Measurements from ENCODE around the gene BLOC1S5. TPM values are rescaled to one million over a fixed set of nuclear protein-coding genes. Genes with fewer than 3 reads are reported as not detected.

Gene BLOC1S5
- total and polyA plus RNA-seq, 2 of the 13 experiments (the other 11 are each of a cell fraction or from before 2014, with no cell fraction given), result 10.5 to 41.5 TPM

DNA sequence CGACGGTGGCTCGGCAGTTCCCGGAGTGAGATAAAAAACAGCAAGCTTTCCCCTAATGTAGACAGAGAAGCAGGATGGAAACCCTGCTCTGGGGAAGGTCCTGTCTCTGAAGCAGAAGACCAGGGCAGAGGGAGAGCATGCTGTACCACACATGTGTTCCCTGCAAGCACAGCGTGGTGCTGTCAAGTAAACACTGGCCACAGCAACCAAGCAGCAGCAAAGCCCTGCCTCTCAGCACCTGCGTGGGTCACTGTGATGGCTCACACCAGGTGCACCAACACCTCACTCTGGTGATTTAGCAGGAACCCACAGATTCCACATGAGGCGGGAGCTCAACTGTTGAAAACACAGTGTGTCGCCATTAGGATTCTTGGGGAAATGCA is 88.4 kb downstream of the BLOC1S5 start (continued):
- TF ChIP-seq, protein P1, sequence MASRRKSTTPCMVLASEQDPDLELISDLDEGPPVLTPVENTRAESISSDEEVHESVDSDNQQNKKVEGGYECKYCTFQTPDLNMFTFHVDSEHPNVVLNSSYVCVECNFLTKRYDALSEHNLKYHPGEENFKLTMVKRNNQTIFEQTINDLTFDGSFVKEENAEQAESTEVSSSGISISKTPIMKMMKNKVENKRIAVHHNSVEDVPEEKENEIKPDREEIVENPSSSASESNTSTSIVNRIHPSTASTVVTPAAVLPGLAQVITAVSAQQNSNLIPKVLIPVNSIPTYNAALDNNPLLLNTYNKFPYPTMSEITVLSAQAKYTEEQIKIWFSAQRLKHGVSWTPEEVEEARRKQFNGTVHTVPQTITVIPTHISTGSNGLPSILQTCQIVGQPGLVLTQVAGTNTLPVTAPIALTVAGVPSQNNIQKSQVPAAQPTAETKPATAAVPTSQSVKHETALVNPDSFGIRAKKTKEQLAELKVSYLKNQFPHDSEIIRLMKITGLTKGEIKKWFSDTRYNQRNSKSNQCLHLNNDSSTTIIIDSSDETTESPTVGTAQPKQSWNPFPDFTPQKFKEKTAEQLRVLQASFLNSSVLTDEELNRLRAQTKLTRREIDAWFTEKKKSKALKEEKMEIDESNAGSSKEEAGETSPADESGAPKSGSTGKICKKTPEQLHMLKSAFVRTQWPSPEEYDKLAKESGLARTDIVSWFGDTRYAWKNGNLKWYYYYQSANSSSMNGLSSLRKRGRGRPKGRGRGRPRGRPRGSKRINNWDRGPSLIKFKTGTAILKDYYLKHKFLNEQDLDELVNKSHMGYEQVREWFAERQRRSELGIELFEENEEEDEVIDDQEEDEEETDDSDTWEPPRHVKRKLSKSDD (CRISPR knock-in tag; IDR thresholded peaks at IDR 0.05; ENCODE audit: low read depth), result no peak; the same call in 1 of the 2 replicates
- TF ChIP-seq NBN (conservative IDR thresholded peaks at IDR 0.05) (no peak), ZNF225 (CRISPR knock-in tag; IDR thresholded peaks at IDR 0.05) (no peak; the same call in 1 of the 2 replicates), ZNF556 (CRISPR knock-in tag; IDR thresholded peaks at IDR 0.05; ENCODE audit: borderline replicate concordance) (no peak), ZNF629 (CRISPR knock-in tag; conservative IDR thresholded peaks at IDR 0.05) (no peak), ZC3H4 (CRISPR knock-in tag; IDR thresholded peaks at IDR 0.05; ENCODE audit: borderline replicate concordance) (no peak), ZSCAN9 (CRISPR knock-in tag; IDR thresholded peaks at IDR 0.05; ENCODE audit: borderline replicate concordance) (no peak), SMAD1 (CRISPR knock-in tag; IDR thresholded peaks at IDR 0.05; ENCODE audit: borderline replicate concordance, low read depth) (peak; percentile 77; the same call in 1 of the 2 replicates)
- TF ChIP-seq, protein P2, sequence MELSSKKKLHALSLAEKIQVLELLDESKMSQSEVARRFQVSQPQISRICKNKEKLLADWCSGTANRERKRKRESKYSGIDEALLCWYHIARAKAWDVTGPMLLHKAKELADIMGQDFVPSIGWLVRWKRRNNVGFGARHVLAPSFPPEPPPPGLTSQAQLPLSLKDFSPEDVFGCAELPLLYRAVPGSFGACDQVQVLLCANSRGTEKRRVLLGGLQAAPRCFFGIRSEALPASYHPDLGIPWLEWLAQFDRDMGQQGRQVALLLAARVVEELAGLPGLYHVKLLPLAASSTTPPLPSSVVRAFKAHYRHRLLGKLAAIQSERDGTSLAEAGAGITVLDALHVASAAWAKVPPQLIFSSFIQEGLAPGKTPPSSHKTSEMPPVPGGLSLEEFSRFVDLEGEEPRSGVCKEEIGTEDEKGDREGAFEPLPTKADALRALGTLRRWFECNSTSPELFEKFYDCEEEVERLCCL (CRISPR knock-in tag; IDR thresholded peaks at IDR 0.05; ENCODE audit: borderline replicate concordance), result no peak
- TF ChIP-seq, protein P3, sequence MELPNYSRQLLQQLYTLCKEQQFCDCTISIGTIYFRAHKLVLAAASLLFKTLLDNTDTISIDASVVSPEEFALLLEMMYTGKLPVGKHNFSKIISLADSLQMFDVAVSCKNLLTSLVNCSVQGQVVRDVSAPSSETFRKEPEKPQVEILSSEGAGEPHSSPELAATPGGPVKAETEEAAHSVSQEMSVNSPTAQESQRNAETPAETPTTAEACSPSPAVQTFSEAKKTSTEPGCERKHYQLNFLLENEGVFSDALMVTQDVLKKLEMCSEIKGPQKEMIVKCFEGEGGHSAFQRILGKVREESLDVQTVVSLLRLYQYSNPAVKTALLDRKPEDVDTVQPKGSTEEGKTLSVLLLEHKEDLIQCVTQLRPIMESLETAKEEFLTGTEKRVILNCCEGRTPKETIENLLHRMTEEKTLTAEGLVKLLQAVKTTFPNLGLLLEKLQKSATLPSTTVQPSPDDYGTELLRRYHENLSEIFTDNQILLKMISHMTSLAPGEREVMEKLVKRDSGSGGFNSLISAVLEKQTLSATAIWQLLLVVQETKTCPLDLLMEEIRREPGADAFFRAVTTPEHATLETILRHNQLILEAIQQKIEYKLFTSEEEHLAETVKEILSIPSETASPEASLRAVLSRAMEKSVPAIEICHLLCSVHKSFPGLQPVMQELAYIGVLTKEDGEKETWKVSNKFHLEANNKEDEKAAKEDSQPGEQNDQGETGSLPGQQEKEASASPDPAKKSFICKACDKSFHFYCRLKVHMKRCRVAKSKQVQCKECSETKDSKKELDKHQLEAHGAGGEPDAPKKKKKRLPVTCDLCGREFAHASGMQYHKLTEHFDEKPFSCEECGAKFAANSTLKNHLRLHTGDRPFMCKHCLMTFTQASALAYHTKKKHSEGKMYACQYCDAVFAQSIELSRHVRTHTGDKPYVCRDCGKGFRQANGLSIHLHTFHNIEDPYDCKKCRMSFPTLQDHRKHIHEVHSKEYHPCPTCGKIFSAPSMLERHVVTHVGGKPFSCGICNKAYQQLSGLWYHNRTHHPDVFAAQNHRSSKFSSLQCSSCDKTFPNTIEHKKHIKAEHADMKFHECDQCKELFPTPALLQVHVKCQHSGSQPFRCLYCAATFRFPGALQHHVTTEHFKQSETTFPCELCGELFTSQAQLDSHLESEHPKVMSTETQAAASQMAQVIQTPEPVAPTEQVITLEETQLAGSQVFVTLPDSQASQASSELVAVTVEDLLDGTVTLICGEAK (IDR thresholded peaks at IDR 0.05), result no peak
- TF ChIP-seq, protein P3 (CRISPR knock-in tag; IDR thresholded peaks at IDR 0.05), result no peak
- TF ChIP-seq, protein P4, sequence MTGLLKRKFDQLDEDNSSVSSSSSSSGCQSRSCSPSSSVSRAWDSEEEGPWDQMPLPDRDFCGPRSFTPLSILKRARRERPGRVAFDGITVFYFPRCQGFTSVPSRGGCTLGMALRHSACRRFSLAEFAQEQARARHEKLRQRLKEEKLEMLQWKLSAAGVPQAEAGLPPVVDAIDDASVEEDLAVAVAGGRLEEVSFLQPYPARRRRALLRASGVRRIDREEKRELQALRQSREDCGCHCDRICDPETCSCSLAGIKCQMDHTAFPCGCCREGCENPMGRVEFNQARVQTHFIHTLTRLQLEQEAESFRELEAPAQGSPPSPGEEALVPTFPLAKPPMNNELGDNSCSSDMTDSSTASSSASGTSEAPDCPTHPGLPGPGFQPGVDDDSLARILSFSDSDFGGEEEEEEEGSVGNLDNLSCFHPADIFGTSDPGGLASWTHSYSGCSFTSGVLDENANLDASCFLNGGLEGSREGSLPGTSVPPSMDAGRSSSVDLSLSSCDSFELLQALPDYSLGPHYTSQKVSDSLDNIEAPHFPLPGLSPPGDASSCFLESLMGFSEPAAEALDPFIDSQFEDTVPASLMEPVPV (CRISPR knock-in tag; IDR thresholded peaks at IDR 0.05), result no peak; the same call in 1 of the 2 replicates
- TF ChIP-seq, protein P5, sequence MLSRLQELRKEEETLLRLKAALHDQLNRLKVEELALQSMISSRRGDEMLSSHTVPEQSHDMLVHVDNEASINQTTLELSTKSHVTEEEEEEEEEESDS (CRISPR knock-in tag; IDR thresholded peaks at IDR 0.05; ENCODE audit: borderline replicate concordance), result no peak
